ENCODE measurements around the gene ADD3. TPM values are rescaled to one million over a fixed set of nuclear protein-coding genes. Genes with fewer than 3 reads are reported as not detected.

Gene ADD3
- total and polyA plus RNA-seq, 2 of the 13 experiments (the other 11 are each of a cell fraction or from before 2014, with no cell fraction given): 44.7 to 57.5 TPM

GRCh38 chr10:110141871-110142635 lies 134.3 kb downstream of the ADD3 start (continued):
- no peak for TF ChIP-seq CREB3 (CRISPR knock-in tag; IDR thresholded peaks at IDR 0.05)
- no peak for TF ChIP-seq ZNF703 (CRISPR knock-in tag; IDR thresholded peaks at IDR 0.05; ENCODE audit: borderline replicate concordance)
- TF ChIP-seq, protein P1, sequence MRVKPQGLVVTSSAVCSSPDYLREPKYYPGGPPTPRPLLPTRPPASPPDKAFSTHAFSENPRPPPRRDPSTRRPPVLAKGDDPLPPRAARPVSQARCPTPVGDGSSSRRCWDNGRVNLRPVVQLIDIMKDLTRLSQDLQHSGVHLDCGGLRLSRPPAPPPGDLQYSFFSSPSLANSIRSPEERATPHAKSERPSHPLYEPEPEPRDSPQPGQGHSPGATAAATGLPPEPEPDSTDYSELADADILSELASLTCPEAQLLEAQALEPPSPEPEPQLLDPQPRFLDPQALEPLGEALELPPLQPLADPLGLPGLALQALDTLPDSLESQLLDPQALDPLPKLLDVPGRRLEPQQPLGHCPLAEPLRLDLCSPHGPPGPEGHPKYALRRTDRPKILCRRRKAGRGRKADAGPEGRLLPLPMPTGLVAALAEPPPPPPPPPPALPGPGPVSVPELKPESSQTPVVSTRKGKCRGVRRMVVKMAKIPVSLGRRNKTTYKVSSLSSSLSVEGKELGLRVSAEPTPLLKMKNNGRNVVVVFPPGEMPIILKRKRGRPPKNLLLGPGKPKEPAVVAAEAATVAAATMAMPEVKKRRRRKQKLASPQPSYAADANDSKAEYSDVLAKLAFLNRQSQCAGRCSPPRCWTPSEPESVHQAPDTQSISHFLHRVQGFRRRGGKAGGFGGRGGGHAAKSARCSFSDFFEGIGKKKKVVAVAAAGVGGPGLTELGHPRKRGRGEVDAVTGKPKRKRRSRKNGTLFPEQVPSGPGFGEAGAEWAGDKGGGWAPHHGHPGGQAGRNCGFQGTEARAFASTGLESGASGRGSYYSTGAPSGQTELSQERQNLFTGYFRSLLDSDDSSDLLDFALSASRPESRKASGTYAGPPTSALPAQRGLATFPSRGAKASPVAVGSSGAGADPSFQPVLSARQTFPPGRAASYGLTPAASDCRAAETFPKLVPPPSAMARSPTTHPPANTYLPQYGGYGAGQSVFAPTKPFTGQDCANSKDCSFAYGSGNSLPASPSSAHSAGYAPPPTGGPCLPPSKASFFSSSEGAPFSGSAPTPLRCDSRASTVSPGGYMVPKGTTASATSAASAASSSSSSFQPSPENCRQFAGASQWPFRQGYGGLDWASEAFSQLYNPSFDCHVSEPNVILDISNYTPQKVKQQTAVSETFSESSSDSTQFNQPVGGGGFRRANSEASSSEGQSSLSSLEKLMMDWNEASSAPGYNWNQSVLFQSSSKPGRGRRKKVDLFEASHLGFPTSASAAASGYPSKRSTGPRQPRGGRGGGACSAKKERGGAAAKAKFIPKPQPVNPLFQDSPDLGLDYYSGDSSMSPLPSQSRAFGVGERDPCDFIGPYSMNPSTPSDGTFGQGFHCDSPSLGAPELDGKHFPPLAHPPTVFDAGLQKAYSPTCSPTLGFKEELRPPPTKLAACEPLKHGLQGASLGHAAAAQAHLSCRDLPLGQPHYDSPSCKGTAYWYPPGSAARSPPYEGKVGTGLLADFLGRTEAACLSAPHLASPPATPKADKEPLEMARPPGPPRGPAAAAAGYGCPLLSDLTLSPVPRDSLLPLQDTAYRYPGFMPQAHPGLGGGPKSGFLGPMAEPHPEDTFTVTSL (CRISPR knock-in tag; IDR thresholded peaks at IDR 0.05; ENCODE audit: borderline replicate concordance): no peak

- 74% methylated on average over 6 of the region's 6 CpGs for WGBS (ENCODE audit: low lambda C conversion rate)
- intact Hi-C loops (cut with micrococcal nuclease; ENCODE audit: unreplicated experiment) (no loop called here), in situ Hi-C loops (cut with HindIII; ENCODE audit: extremely low pct_ligation_motif_present, low pct_unique_long_range_greater_than_20kb) (no loop called here)
- FAIRE-seq: no peak
- Histone ChIP-seq H3K4me3 (replicated peaks in 1 of 3; ENCODE audit: insufficient read depth in 1 of 3, low read depth in 2 of 3, low read length in 3 of 3) (no peak overlapping the region), H3K9me3 (ENCODE audit: low read length) (no peaks in the 10 kb centered on the region), H3K36me3 (replicated peaks in 1 of 2; ENCODE audit: control insufficient read depth in 1 of 2, insufficient read depth in 2 of 2, low read length in 2 of 2) (no peaks in the 10 kb centered on the region), H4K20me1 (ENCODE audit: insufficient read depth, low read length) (no peaks in the 10 kb centered on the region), H3K4me1 (ENCODE audit: insufficient read depth, low read length) (peaks cover 12% of the 10 kb centered on the region), H3K9ac (ENCODE audit: insufficient read depth, low read depth, low read length) (no peak overlapping the region), H3K27ac (ENCODE audit: extremely low read length, insufficient read depth, low read length) (no peak overlapping the region), H3K79me2 (ENCODE audit: insufficient read depth, low read length) (no peaks in the 10 kb centered on the region), H2AFZ (ENCODE audit: low read length) (no peak overlapping the region), H3K27me3 (ENCODE audit: control insufficient read depth in 1 of 2, insufficient read depth in 2 of 2, low read length in 2 of 2) (peaks cover 0 to 6% of the 10 kb centered on the region in 2 experiments; a peak in 2 of 5 replicates), H3K4me2 (ENCODE audit: low read depth, low read length) (no peak overlapping the region)
- ATAC-seq: peak; percentile 31
- BruUV-seq (replicated peaks): no TSS peak
- ChIA-PET CTCF (ENCODE audit: low intra/inter-chr PET ratio, low total read pairs) (no interaction called here), POLR2A (no interaction called here)
- no peak for DNase-seq (ENCODE audit: low spot score)
- TF ChIP-seq FOSL2 (CRISPR knock-in tag; IDR thresholded peaks at IDR 0.05): peak; percentile 38; the same call in 1 of the 2 replicates
- TF ChIP-seq, protein P2, sequence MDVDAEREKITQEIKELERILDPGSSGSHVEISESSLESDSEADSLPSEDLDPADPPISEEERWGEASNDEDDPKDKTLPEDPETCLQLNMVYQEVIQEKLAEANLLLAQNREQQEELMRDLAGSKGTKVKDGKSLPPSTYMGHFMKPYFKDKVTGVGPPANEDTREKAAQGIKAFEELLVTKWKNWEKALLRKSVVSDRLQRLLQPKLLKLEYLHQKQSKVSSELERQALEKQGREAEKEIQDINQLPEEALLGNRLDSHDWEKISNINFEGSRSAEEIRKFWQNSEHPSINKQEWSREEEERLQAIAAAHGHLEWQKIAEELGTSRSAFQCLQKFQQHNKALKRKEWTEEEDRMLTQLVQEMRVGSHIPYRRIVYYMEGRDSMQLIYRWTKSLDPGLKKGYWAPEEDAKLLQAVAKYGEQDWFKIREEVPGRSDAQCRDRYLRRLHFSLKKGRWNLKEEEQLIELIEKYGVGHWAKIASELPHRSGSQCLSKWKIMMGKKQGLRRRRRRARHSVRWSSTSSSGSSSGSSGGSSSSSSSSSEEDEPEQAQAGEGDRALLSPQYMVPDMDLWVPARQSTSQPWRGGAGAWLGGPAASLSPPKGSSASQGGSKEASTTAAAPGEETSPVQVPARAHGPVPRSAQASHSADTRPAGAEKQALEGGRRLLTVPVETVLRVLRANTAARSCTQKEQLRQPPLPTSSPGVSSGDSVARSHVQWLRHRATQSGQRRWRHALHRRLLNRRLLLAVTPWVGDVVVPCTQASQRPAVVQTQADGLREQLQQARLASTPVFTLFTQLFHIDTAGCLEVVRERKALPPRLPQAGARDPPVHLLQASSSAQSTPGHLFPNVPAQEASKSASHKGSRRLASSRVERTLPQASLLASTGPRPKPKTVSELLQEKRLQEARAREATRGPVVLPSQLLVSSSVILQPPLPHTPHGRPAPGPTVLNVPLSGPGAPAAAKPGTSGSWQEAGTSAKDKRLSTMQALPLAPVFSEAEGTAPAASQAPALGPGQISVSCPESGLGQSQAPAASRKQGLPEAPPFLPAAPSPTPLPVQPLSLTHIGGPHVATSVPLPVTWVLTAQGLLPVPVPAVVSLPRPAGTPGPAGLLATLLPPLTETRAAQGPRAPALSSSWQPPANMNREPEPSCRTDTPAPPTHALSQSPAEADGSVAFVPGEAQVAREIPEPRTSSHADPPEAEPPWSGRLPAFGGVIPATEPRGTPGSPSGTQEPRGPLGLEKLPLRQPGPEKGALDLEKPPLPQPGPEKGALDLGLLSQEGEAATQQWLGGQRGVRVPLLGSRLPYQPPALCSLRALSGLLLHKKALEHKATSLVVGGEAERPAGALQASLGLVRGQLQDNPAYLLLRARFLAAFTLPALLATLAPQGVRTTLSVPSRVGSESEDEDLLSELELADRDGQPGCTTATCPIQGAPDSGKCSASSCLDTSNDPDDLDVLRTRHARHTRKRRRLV (CRISPR knock-in tag; IDR thresholded peaks at IDR 0.05): no peak
- TF ChIP-seq ZNF460 (CRISPR knock-in tag; IDR thresholded peaks at IDR 0.05; ENCODE audit: borderline replicate concordance): no peak
- no peak for TF ChIP-seq NFKB2 (CRISPR knock-in tag; IDR thresholded peaks at IDR 0.05; ENCODE audit: borderline replicate concordance)
Measured at GRCh38 chr10:110142965-110143364, 135.2 kb downstream of the ADD3 start.

All from HepG2 (cell line).